A673 (cell line): ENCODE measurements around the gene AIP.

Source experiments
- EZH2 ChIP-seq: fragments of 200-600 bp; sonication (generic); IDR thresholded peaks from 2 replicates; pipeline ENCODE4 v1.6.1; 2017; ENCODE audit warnings: borderline replicate concordance, low read depth, mild to moderate bottlenecking, mixed read lengths, antibody characterized with exemption, low read length; ENCODE audit not compliant: poor library complexity, severe bottlenecking
- TF ChIP-seq, protein P1 (sequence below): fragments of 300-800, 200-600 bp; sonication (generic); conservative IDR thresholded peaks from 2 replicates; pipeline ENCODE4 v1.5.1; 2017; ENCODE audit warnings: low read depth, mild to moderate bottlenecking, antibody characterized with exemption, low read length, moderate library complexity, mixed read lengths

DNA sequence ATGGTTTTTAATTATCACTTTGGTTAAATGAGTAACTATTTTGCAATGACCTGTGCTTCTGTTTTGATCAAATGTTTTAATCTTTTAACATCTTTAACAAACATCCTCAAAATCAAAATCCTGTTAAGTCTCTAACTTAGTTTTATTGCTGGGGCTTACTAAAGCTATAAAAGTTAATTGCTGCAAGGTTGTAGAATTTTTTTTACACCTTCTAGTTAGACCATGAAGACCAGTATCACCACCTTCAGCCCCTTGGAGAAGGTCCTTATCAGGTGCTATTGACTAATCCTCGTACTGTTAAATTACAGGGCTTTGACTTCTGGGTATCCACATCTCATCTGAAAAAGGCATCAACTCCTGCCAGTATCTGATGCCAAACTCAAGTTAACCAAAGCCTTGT lies 52.7 kb downstream of the AIP start:
- TF ChIP-seq, protein P1, sequence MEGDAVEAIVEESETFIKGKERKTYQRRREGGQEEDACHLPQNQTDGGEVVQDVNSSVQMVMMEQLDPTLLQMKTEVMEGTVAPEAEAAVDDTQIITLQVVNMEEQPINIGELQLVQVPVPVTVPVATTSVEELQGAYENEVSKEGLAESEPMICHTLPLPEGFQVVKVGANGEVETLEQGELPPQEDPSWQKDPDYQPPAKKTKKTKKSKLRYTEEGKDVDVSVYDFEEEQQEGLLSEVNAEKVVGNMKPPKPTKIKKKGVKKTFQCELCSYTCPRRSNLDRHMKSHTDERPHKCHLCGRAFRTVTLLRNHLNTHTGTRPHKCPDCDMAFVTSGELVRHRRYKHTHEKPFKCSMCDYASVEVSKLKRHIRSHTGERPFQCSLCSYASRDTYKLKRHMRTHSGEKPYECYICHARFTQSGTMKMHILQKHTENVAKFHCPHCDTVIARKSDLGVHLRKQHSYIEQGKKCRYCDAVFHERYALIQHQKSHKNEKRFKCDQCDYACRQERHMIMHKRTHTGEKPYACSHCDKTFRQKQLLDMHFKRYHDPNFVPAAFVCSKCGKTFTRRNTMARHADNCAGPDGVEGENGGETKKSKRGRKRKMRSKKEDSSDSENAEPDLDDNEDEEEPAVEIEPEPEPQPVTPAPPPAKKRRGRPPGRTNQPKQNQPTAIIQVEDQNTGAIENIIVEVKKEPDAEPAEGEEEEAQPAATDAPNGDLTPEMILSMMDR = no peak
- no peak for TF ChIP-seq EZH2
